PFSK-1 (cell line): ENCODE results near the gene MX2.

Experiments used
- POLR2AphosphoS5 ChIP-seq: IDR thresholded peaks from 2 replicates; pipeline ENCODE4 v1.6.1; 2012; ENCODE audit warnings: low read depth, mild to moderate bottlenecking, control low read depth, low read length, moderate library complexity
- REST ChIP-seq, 2 experiments: IDR thresholded peaks; 2 replicates each; pipeline versions ENCODE4 v1.6.1 to v1.8.0; 2011 to 2012; ENCODE audit warnings: low read depth in 2 of 2, low read length in 2 of 2, control low read depth in 1 of 2, inconsistent platforms in 1 of 2, mild to moderate bottlenecking in 1 of 2, moderate library complexity in 1 of 2; ENCODE audit not compliant: insufficient read depth in 1 of 2
- SIN3A ChIP-seq: IDR thresholded peaks from 2 replicates; pipeline ENCODE4 v1.6.1; 2012; ENCODE audit warnings: mild to moderate bottlenecking, low read length, moderate library complexity, borderline replicate concordance; ENCODE audit not compliant: insufficient read depth

GRCh38 chr21:41397471-41397891 lies 35.7 kb downstream of the MX2 start:
- no peak for TF ChIP-seq POLR2AphosphoS5
- TF ChIP-seq SIN3A = no peak
- no peak for TF ChIP-seq REST (IDR thresholded peaks at IDR 0.05; ENCODE audit: insufficient read depth in 1 of 2, low read depth in 2 of 2, low read length in 2 of 2)
